Transverse colon (tissue), 4 donors: ENCODE data around the gene BTK. TPM values are rescaled to one million over a fixed set of nuclear protein-coding genes. Genes with fewer than 3 reads are reported as not detected.

Experiments used
- DNase-seq: peaks from one replicate; pipeline ENCODE4 v3.0.0-alpha.2; 2019
- H3K27ac ChIP-seq, 4 donors: fragments of 200-600 bp; sonication (generic); 2 replicates each; pipeline ENCODE4 v1.5.1; 2016 to 2018; ENCODE audit warnings: inconsistent platforms in 4 of 4
- H3K27me3 ChIP-seq: fragments of 200-600 bp; sonication (generic); 2 replicates; pipeline ENCODE4 v1.5.1; 2017; ENCODE audit warnings: inconsistent platforms
- H3K36me3 ChIP-seq, 4 donors: fragments of 200-600 bp; sonication (generic); 2 replicates each; pipeline ENCODE4 v1.5.1; 2017 to 2019; ENCODE audit warnings: inconsistent platforms in 4 of 4
- H3K4me1 ChIP-seq, 4 donors: fragments of 200-600 bp; sonication (generic); 2 replicates each; pipeline ENCODE4 v1.5.1; 2017 to 2020; ENCODE audit warnings: inconsistent platforms in 4 of 4
- H3K4me3 ChIP-seq, 4 donors: fragments of 200-600 bp; sonication (generic); 1 replicate in 1 of 4; 2 replicates in 3 of 4; pipeline versions ENCODE4 v1.5.1 to v1.6.1; 2017 to 2019; ENCODE audit warnings: inconsistent platforms in 4 of 4
- H3K9me3 ChIP-seq, 2 donors: fragments of 200-600 bp; sonication (generic); 2 replicates each; pipeline ENCODE4 v1.5.1; 2017 to 2019; ENCODE audit warnings: inconsistent platforms in 2 of 2
- EP300 ChIP-seq: sonication (generic); formaldehyde crosslinking; IDR thresholded peaks from one replicate; pipeline ENCODE4 v1.6.1; 2017; ENCODE audit warnings: antibody characterized with exemption, low read depth
- POLR2A ChIP-seq: fragments of 450-650 bp; IDR thresholded peaks from one replicate; pipeline ENCODE4 v1.6.1; 2016; ENCODE audit warnings: antibody characterized with exemption, mild to moderate bottlenecking, moderate library complexity
- POLR2AphosphoS5 ChIP-seq, 3 donors: sonication (generic); formaldehyde crosslinking; IDR thresholded peaks; one replicate each; pipeline ENCODE4 v1.6.1; 2016; ENCODE audit warnings: antibody characterized with exemption in 3 of 3
- WGBS, 2 donors: methylation state at CpG; one replicate each; pipeline ENCODE4 v1.1.5; 2018; ENCODE audit warnings: low coverage in 1 of 2; 5-methylcytosine and 5-hydroxymethylcytosine counted together
- in situ Hi-C, 4 donors: fragments of 200-750 bp; cut with MboI; loops; one replicate each; pipeline versions ENCODE4 v1.15.0 to v1.15.1; 2017; ENCODE audit warnings: low sequenced_read_pairs in 3 of 4, low pct_ligation_motif_present in 1 of 4, low pct_unique_long_range_greater_than_20kb in 1 of 4
- intact Hi-C: fragments of 100-400 bp; cut with DNase I; formaldehyde crosslinking; loops from one replicate; pipeline ENCODE4 v1.15.1; 2023; ENCODE audit warnings: low total_unique reads
- total RNA-seq, 4 donors: library from RNA; depleted of rRNA; stranded (reverse); fragments of >200 nt; gene quantifications; one replicate each; pipeline ENCODE4 v1.1.0, GENCODE V29; 2016
- TF ChIP-seq, protein P1 (sequence below), 5 experiments: fragments of 200-600 bp in 3 of 5; fragments of 450-650 bp in 2 of 5; sonication (generic) in 3 of 5; IDR thresholded peaks; 1 replicate in 2 of 5; 2 replicates in 3 of 5; pipeline ENCODE4 v1.5.1; 2016 to 2017; ENCODE audit warnings: antibody characterized with exemption in 5 of 5, inconsistent platforms in 3 of 5, mild to moderate bottlenecking in 2 of 5, moderate library complexity in 1 of 5

Gene BTK
- total RNA-seq, 4 donors from 2014 or later: 0.40 to 7.9 (median 4.4) TPM

DNA sequence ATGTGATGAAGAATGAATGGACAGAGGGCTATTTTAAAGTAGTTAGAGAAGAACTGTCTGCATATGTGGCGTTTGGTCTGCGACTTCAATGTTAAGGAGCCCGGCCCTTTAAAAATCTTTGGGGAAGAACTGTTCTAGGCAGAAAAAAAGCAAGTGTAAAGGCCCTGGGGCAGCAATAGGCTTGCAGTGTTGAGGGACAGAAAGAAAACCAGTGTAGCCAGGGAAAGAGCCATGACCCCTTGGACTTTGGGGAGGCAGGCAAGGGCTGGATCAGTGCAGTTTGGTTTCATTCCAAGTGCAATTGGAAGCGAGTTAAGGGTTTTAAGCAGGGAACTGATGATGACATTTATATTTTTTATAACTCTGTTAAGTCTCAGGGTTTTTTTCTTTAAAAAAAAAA lies 13.8 kb upstream of the BTK start:
- Histone ChIP-seq H3K27ac (no peak overlapping the region), H3K4me3 (no peak overlapping the region), H3K27me3 (no peaks in the 10 kb centered on the region), H3K36me3 (no peaks in the 10 kb centered on the region), H3K4me1 (no peaks in the 10 kb centered on the region), H3K9me3 (no peaks in the 10 kb centered on the region)
- no peak for DNase-seq
- intact Hi-C loops (no loop called here), in situ Hi-C loops (loop anchor here in 2 of 4 donors (25.0 kb wide), 2 partner anchors 237 to 362 kb away; no protein-coding TSS in a partner anchor)
- WGBS, 2 donors: 90% methylated on average over 4 of the region's 4 CpGs; no CpG with 5 or more reads in 1 of the 2 donors
- no peak for TF ChIP-seq POLR2AphosphoS5 (IDR thresholded peaks at IDR 0.05)
- TF ChIP-seq, protein P1, sequence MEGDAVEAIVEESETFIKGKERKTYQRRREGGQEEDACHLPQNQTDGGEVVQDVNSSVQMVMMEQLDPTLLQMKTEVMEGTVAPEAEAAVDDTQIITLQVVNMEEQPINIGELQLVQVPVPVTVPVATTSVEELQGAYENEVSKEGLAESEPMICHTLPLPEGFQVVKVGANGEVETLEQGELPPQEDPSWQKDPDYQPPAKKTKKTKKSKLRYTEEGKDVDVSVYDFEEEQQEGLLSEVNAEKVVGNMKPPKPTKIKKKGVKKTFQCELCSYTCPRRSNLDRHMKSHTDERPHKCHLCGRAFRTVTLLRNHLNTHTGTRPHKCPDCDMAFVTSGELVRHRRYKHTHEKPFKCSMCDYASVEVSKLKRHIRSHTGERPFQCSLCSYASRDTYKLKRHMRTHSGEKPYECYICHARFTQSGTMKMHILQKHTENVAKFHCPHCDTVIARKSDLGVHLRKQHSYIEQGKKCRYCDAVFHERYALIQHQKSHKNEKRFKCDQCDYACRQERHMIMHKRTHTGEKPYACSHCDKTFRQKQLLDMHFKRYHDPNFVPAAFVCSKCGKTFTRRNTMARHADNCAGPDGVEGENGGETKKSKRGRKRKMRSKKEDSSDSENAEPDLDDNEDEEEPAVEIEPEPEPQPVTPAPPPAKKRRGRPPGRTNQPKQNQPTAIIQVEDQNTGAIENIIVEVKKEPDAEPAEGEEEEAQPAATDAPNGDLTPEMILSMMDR (IDR thresholded peaks at IDR 0.05): no peak
- no peak for TF ChIP-seq EP300
- TF ChIP-seq POLR2A: no peak

- no peak for DNase-seq
- intact Hi-C loops (no loop called here), in situ Hi-C loops (no loop called here)
- no peak overlapping the region for H3K27ac ChIP-seq
- H3K4me1 ChIP-seq: no peaks in the 10 kb centered on the region
- H3K27me3 ChIP-seq: no peaks in the 10 kb centered on the region
- H3K36me3 ChIP-seq: no peaks in the 10 kb centered on the region
- WGBS, 2 donors: 77% methylated on average over 4 of the region's 4 CpGs; no CpG with 5 or more reads in 1 of the 2 donors
- H3K9me3 ChIP-seq: no peaks in the 10 kb centered on the region
- TF ChIP-seq, protein P1 (IDR thresholded peaks at IDR 0.05): no peak
- TF ChIP-seq POLR2A (no peak), EP300 (no peak), POLR2AphosphoS5 (IDR thresholded peaks at IDR 0.05) (no peak)
- H3K4me3 ChIP-seq: no peak overlapping the region
Observed at GRCh38 chrX:101398694-101399093, 12.7 kb upstream of the BTK start.

DNA sequence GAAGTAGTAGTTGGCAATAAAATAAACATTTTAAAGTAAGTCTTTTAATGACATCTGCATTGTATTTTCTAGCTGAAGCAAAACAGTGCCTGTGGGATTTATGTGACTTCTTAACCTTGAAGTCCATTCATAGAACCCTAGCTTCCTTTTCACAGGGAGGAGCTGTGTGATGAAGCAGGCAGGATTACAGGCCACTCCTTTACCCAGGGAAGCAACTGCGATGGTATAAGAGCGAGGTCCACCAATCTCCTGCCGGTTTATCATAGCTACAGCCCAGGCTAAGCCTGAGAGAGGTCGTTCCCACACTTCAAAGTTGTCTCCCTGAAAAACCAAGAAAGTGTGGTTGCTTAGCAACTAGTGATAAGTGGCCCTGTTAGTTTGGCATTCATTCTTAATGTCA lies 11.8 kb upstream of the BTK start:
- no peaks in the 10 kb centered on the region for H3K36me3 ChIP-seq
- TF ChIP-seq POLR2AphosphoS5 (IDR thresholded peaks at IDR 0.05): no peak
- TF ChIP-seq, protein P1 (IDR thresholded peaks at IDR 0.05): no peak
- TF ChIP-seq EP300: no peak
- no peak for TF ChIP-seq POLR2A
- in situ Hi-C loops: no loop called here
- H3K4me3 ChIP-seq: no peak overlapping the region
- H3K9me3 ChIP-seq: no peaks in the 10 kb centered on the region
- H3K27me3 ChIP-seq: no peaks in the 10 kb centered on the region
- intact Hi-C loops: no loop called here
- no peak overlapping the region for H3K27ac ChIP-seq
- H3K4me1 ChIP-seq: peaks cover 0 to under 1% (median 0%) of the 10 kb centered on the region in 4 donors
- WGBS, 2 donors: 56% methylated on average over 4 of the region's 4 CpGs; no CpG with 5 or more reads in 1 of the 2 donors
- DNase-seq: no peak

GRCh38 chrX:101395789-101396188 lies 9.8 kb upstream of the BTK start:
- no peak overlapping the region for H3K4me3 ChIP-seq
- 55 to 70% methylated on average over 1 of the region's 1 CpG for WGBS, 2 donors
- peaks cover 0 to 13% (median 0%) of the 10 kb centered on the region in 4 donors for H3K4me1 ChIP-seq
- H3K27me3 ChIP-seq: no peaks in the 10 kb centered on the region
- in situ Hi-C loops (no loop called here), intact Hi-C loops (no loop called here)
- H3K36me3 ChIP-seq: no peaks in the 10 kb centered on the region
- TF ChIP-seq, protein P1 (IDR thresholded peaks at IDR 0.05): no peak
- no peak for TF ChIP-seq POLR2A
- TF ChIP-seq POLR2AphosphoS5 (IDR thresholded peaks at IDR 0.05): no peak
- no peak for TF ChIP-seq EP300
- no peak for DNase-seq
- H3K27ac ChIP-seq: no peak overlapping the region
- H3K9me3 ChIP-seq: no peaks in the 10 kb centered on the region
